Muscle of arm (tissue), 14 donors: ENCODE data around the gene TDRD9. TPM values are rescaled to one million over a fixed set of nuclear protein-coding genes. Genes with fewer than 3 reads are reported as not detected.
"Not testable (repeated sequence)": the region's sequence is repeated elsewhere in the genome, so short reads cannot be mapped to it uniquely, and the experiment has no call there.

ENCODE experiments used
- DNase-seq: peaks from one replicate; pipeline ENCODE4 v3.0.0-alpha.2; 2013
- long read RNA-seq, 11 donors: transcript quantifications; one replicate each; lab custom pipeline, GENCODE V29; 2026
- polyA plus RNA-seq, 12 donors: library from polyadenylated mRNA; unstranded; fragments of 120-200 nt; gene quantifications; one replicate each; pipeline ENCODE4 v1.2.1, GENCODE V29; 2013; ENCODE audit not compliant: insufficient read length in 12 of 12

The TDRD9 gene
- polyA plus RNA-seq: 1 to 10 TPM in 2 of 12 donors, under 1 TPM in 8, not detected in 2; 0.21 to 2.0 (median 0.52) TPM
- long read RNA-seq, donor 1: 0 reads
- long read RNA-seq, donor 2: 0 reads
- long read RNA-seq, donor 3: 0 reads
- long read RNA-seq, donor 4: 0 reads
- long read RNA-seq, donor 5: 0 reads
- long read RNA-seq, donor 6: 0 reads
- long read RNA-seq, donor 7: 0 reads
- long read RNA-seq, donor 8: 0 reads
- long read RNA-seq, donor 9: 0 reads
- long read RNA-seq, donor 10: 0 reads
- long read RNA-seq, donor 11: 0 reads

- no peak for DNase-seq
Measured at GRCh38 chr14:103928011-103928890, at the start of gene TDRD9. TSS of gene TDRD9 (plus strand) at chr14:103928456. CDS start at chr14:103928510, 54 bp downstream.

GRCh38 chr14:103879118-103879569 lies 49.1 kb upstream of the TDRD9 start:
- no peak for DNase-seq

- DNase-seq: no peak
Measured at GRCh38 chr14:103879570-103880347, 48.5 kb upstream of the TDRD9 start.

GRCh38 chr14:103880348-103881267 lies 47.6 kb upstream of the TDRD9 start:
- peak; percentile 47 for DNase-seq

- no peak for DNase-seq
Measured at GRCh38 chr14:103881268-103882201, 46.7 kb upstream of the TDRD9 start.

- DNase-seq: no peak
Measured at GRCh38 chr14:103882503-103883262, 45.6 kb upstream of the TDRD9 start.

- no peak for DNase-seq
Measured at GRCh38 chr14:103883263-103883523, 45.1 kb upstream of the TDRD9 start.

- no peak for DNase-seq
Measured at GRCh38 chr14:103884854-103885253, 43.4 kb upstream of the TDRD9 start.

- no peak for DNase-seq
Measured at GRCh38 chr14:103885509-103885932, 42.7 kb upstream of the TDRD9 start.

GRCh38 chr14:103886304-103887169 lies 41.7 kb upstream of the TDRD9 start:
- no peak for DNase-seq

- DNase-seq: no peak
Measured at GRCh38 chr14:103887170-103887501, 41.1 kb upstream of the TDRD9 start.

GRCh38 chr14:103887557-103888115 lies 40.6 kb upstream of the TDRD9 start:
- no peak for DNase-seq

GRCh38 chr14:103889002-103889312 lies 39.3 kb upstream of the TDRD9 start:
- DNase-seq: not testable (repeated sequence)

- no peak for DNase-seq
Measured at GRCh38 chr14:103889313-103890051, 38.8 kb upstream of the TDRD9 start.

GRCh38 chr14:103890052-103890371 lies 38.2 kb upstream of the TDRD9 start:
- DNase-seq: no peak

GRCh38 chr14:103890821-103891666 lies 37.2 kb upstream of the TDRD9 start:
- DNase-seq: no peak
